Measurements from ENCODE around the gene IL23R.

IL23R gene

GRCh38 chr1:67166196-67166595, at the start of gene IL23R:
Gene IL23R, plus strand, starts transcription at chr1:67166454. Its CDS starts 1,667 bp downstream, at chr1:67168121.
- TF ChIP-seq CTCF (IDR thresholded peaks at IDR 0.05; ENCODE audit: low read depth, low read length), result no peak
- no peak for DNase-seq (ENCODE audit: extremely low read depth, low read depth)

- no peak for TF ChIP-seq CTCF (IDR thresholded peaks at IDR 0.05; ENCODE audit: low read depth, low read length)
- no peak for DNase-seq (ENCODE audit: extremely low read depth, low read depth)
Observed at GRCh38 chr1:67118191-67118590, 48.1 kb upstream of the IL23R start.

GRCh38 chr1:67118646-67119045, 47.6 kb upstream of the IL23R start:
- DNase-seq (ENCODE audit: extremely low read depth, low read depth), result no peak
- no peak for TF ChIP-seq CTCF (IDR thresholded peaks at IDR 0.05; ENCODE audit: low read depth, low read length)

GRCh38 chr1:67120855-67121619, 45.2 kb upstream of the IL23R start:
- DNase-seq (ENCODE audit: extremely low read depth, low read depth), result no peak
- no peak for TF ChIP-seq CTCF (IDR thresholded peaks at IDR 0.05; ENCODE audit: low read depth, low read length)

- TF ChIP-seq CTCF (IDR thresholded peaks at IDR 0.05; ENCODE audit: low read depth, low read length), result no peak
- no peak for DNase-seq (ENCODE audit: extremely low read depth, low read depth)
Observed at GRCh38 chr1:67124455-67124854, 41.8 kb upstream of the IL23R start.

GRCh38 chr1:67126111-67126746, 40.0 kb upstream of the IL23R start:
- TF ChIP-seq CTCF (IDR thresholded peaks at IDR 0.05; ENCODE audit: low read depth, low read length), result no peak; the same call in 1 of the 2 replicates
- no peak for DNase-seq (ENCODE audit: extremely low read depth, low read depth)

GRCh38 chr1:67126974-67127373, 39.3 kb upstream of the IL23R start:
- no peak for TF ChIP-seq CTCF (IDR thresholded peaks at IDR 0.05; ENCODE audit: low read depth, low read length)
- DNase-seq (ENCODE audit: extremely low read depth, low read depth), result no peak

All from AG09319 (cell line).